PC-3 (cell line): Measurements from ENCODE around the gene AKAP7. TPM values are rescaled to one million over a fixed set of nuclear protein-coding genes. Genes with fewer than 3 reads are reported as not detected.

ENCODE experiments used
- ATAC-seq: fragments of 200-7000 bp; cut with Tn5 transposase; 2 replicates; pipeline ENCODE4 v1.9.1; 2020; ENCODE audit warnings: mild to moderate bottlenecking, moderate library complexity
- BruUV-seq: library from RNA; stranded (reverse); fragments of 400-500 nt; replicated peaks from 2 replicates; lab custom pipeline; 2021; lab: Mats Ljungman, UMichigan
- CTCF ChIA-PET: fragments of 300-600 bp; sonication (Branson Sonifier 250); formaldehyde crosslinking; loops from one replicate; lab custom pipeline; 2022; ENCODE audit warnings: antibody characterized with exemption; lab: Charles Lee
- POLR2A ChIA-PET: fragments of 300-600 bp; sonication (Branson Sonifier 250); formaldehyde crosslinking; loops from one replicate; lab custom pipeline; 2022; ENCODE audit warnings: antibody characterized with exemption; ENCODE audit not compliant: unreplicated experiment; lab: Charles Lee
- DNase-seq: peaks from one replicate; pipeline ENCODE4 v3.0.0-alpha.2; 2015
- H2AFZ ChIP-seq: fragments of 300-600 bp; sonication (generic); 2 replicates; pipeline ENCODE4 v1.6.0; 2016; ENCODE audit warnings: antibody characterized with exemption, low read length
- H3F3A ChIP-seq: fragments of 300-600 bp; sonication (generic); one replicate; pipeline ENCODE4 v1.6.0; 2017; ENCODE audit warnings: antibody characterized with exemption, low read length, control low read depth, mild to moderate bottlenecking; ENCODE audit not compliant: unreplicated experiment
- H3K27ac ChIP-seq: fragments of 300-600 bp; sonication (generic); 2 replicates; pipeline ENCODE4 v1.5.1; 2016; ENCODE audit warnings: mild to moderate bottlenecking, low read length
- H3K27me3 ChIP-seq: fragments of 300-600 bp; sonication (generic); 2 replicates; pipeline ENCODE4 v1.6.1; 2016; ENCODE audit warnings: low read length, mixed read lengths
- H3K36me3 ChIP-seq: fragments of 300-600 bp; sonication (generic); 2 replicates; pipeline ENCODE4 v1.6.1; 2016; ENCODE audit warnings: low read depth, mixed run types, low read length, mixed read lengths
- H3K4me1 ChIP-seq: fragments of 300-600 bp; sonication (generic); 2 replicates; pipeline ENCODE4 v1.5.1; 2016; ENCODE audit warnings: low read length; ENCODE audit not compliant: insufficient read depth
- H3K4me2 ChIP-seq: fragments of 300-600 bp; sonication (generic); 2 replicates; pipeline ENCODE4 v1.6.0; 2016; ENCODE audit warnings: low read length
- H3K4me3 ChIP-seq: fragments of 300-600 bp; sonication (generic); 2 replicates; pipeline ENCODE4 v1.5.1; 2016; ENCODE audit warnings: mild to moderate bottlenecking, low read length, mixed read lengths
- H3K79me2 ChIP-seq: fragments of 300-600 bp; sonication (generic); 2 replicates; pipeline ENCODE4 v1.6.1; 2017; ENCODE audit warnings: low read length, mixed read lengths
- H3K9ac ChIP-seq: fragments of 300-600 bp; sonication (generic); 2 replicates; pipeline ENCODE4 v1.6.0; 2016; ENCODE audit warnings: mild to moderate bottlenecking, low read length
- H3K9me2 ChIP-seq: fragments of 300-600 bp; sonication (generic); replicated peaks from 2 replicates; pipeline ENCODE4 v1.6.1; 2016; ENCODE audit warnings: mixed run types, low read length, mixed read lengths
- H3K9me3 ChIP-seq: fragments of 300-600 bp; sonication (generic); 2 replicates; pipeline ENCODE4 v1.6.1; 2016; ENCODE audit warnings: low read length, mixed read lengths
- H4K20me1 ChIP-seq: fragments of 300-600 bp; sonication (generic); 2 replicates; pipeline ENCODE4 v1.6.1; 2016; ENCODE audit warnings: low read length, mixed read lengths
- EZH2 ChIP-seq: fragments of 300-600 bp; sonication (generic); IDR thresholded peaks from one replicate; pipeline ENCODE4 v1.6.1; 2017; ENCODE audit warnings: antibody characterized with exemption, mild to moderate bottlenecking, low read length; ENCODE audit not compliant: unreplicated experiment
- EZH2phosphoT487 ChIP-seq: fragments of 300-600 bp; sonication (generic); IDR thresholded peaks from 2 replicates; pipeline ENCODE4 v1.6.1; 2018; ENCODE audit warnings: mild to moderate bottlenecking, antibody characterized with exemption, low read length, borderline replicate concordance
- intact Hi-C: fragments of 100-400 bp; cut with micrococcal nuclease; formaldehyde crosslinking; loops from 2 replicates; pipeline ENCODE4 v1.9.0; 2023
- total RNA-seq: library from RNA; depleted of rRNA; stranded (reverse); fragments of >200 nt; gene quantifications from 2 replicates; pipeline ENCODE4 v1.2.3, GENCODE V29; 2014
- TF ChIP-seq, protein P1 (sequence below): fragments of 300-600 bp; sonication (generic); conservative IDR thresholded peaks from 2 replicates; pipeline ENCODE4 v1.5.1; 2017; ENCODE audit warnings: antibody characterized with exemption, low read depth, mild to moderate bottlenecking, low read length

The AKAP7 gene
- total RNA-seq, 1 experiment from 2014 or later = 3.6 TPM

GRCh38 chr6:131288214-131288613 is 152.9 kb downstream of the AKAP7 start:
- intact Hi-C loops = no loop called here
- Histone ChIP-seq H2AFZ (no peak overlapping the region), H3K9me2 (no peaks in the 10 kb centered on the region), H3K4me1 (no peaks in the 10 kb centered on the region), H3K27ac (no peak overlapping the region), H4K20me1 (no peaks in the 10 kb centered on the region), H3K36me3 (no peaks in the 10 kb centered on the region), H3F3A (no peaks in the 10 kb centered on the region), H3K9ac (no peak overlapping the region), H3K4me3 (no peak overlapping the region), H3K27me3 (no peaks in the 10 kb centered on the region), H3K79me2 (no peaks in the 10 kb centered on the region), H3K4me2 (no peak overlapping the region), H3K9me3 (no peaks in the 10 kb centered on the region)
- ATAC-seq (no peak), DNase-seq (no peak)
- ChIA-PET POLR2A (no interaction called here), CTCF (no interaction called here)
- TF ChIP-seq, protein P1, sequence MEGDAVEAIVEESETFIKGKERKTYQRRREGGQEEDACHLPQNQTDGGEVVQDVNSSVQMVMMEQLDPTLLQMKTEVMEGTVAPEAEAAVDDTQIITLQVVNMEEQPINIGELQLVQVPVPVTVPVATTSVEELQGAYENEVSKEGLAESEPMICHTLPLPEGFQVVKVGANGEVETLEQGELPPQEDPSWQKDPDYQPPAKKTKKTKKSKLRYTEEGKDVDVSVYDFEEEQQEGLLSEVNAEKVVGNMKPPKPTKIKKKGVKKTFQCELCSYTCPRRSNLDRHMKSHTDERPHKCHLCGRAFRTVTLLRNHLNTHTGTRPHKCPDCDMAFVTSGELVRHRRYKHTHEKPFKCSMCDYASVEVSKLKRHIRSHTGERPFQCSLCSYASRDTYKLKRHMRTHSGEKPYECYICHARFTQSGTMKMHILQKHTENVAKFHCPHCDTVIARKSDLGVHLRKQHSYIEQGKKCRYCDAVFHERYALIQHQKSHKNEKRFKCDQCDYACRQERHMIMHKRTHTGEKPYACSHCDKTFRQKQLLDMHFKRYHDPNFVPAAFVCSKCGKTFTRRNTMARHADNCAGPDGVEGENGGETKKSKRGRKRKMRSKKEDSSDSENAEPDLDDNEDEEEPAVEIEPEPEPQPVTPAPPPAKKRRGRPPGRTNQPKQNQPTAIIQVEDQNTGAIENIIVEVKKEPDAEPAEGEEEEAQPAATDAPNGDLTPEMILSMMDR = no peak
- no peak for TF ChIP-seq EZH2phosphoT487
- TF ChIP-seq EZH2 = no peak
- no TSS peak for BruUV-seq

DNA sequence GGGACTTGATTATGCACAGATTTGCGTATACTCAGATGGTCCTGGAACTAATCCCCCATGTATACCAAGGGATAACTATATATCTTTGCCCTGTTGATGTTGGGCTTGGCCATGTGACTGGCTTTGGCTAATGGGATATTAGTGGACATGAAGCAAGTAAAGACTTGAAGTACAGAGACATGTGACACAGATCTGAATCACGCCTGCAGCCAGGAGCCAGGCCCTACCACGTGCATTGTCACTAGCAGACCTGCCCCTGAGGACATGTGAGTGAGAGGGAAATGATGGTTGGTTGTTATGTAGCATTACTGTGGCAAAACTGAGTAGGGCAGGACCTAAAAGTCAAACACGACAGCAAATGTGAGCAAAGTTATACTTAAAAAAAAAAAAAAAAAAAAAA is 155.7 kb downstream of the AKAP7 start:
- POLR2A ChIA-PET = no interaction called here
- Histone ChIP-seq H3K4me2 (no peak overlapping the region), H3K9ac (no peak overlapping the region), H3K27ac (no peak overlapping the region), H3F3A (no peaks in the 10 kb centered on the region), H3K9me3 (no peaks in the 10 kb centered on the region), H3K4me1 (no peaks in the 10 kb centered on the region), H2AFZ (no peak overlapping the region), H3K79me2 (no peaks in the 10 kb centered on the region), H4K20me1 (no peaks in the 10 kb centered on the region), H3K27me3 (no peaks in the 10 kb centered on the region), H3K36me3 (no peaks in the 10 kb centered on the region), H3K4me3 (no peak overlapping the region), H3K9me2 (no peaks in the 10 kb centered on the region)
- TF ChIP-seq EZH2phosphoT487 = no peak
- TF ChIP-seq EZH2 = no peak
- TF ChIP-seq, protein P1 = no peak
- intact Hi-C loops = no loop called here
- CTCF ChIA-PET = no interaction called here
- DNase-seq (no peak), ATAC-seq (no peak)
- BruUV-seq = no TSS peak

DNA sequence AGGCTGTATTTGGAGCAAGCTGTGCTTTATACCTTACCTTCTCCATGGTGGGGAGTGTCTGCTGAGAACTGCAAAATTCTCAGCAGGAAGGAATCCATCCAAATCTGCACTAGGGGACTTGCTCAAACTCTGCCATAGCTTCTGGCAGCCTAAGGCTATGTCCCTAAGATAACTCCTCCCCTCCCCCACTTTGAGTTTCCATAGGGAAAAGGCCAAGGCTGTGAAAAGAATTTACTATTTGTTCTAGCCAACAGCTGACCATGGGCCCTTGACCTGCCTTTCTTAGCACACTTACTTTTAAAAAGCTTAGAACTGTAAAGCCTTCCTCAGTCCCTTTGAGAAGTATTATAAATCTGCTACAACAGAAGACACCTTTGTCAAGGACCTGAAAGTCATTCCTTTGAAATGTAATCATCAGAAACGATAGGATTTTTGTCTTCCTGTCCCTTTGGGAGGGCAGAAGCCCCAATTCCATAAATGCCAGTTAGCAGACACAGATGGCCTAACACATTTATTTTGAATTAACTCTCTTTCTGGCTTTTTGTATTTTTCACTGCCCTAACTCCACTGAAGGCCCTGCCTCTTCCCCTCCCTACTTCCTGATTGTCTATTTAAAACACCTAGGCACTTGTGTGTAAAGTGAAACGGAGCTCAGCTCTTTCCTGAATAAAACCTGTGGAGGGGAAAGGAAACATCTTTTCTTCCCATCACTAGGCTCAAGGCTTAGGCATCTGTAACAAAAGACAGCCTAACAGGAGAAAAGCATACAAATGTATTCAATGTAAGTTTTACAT is 157.1 kb downstream of the AKAP7 start:
- CTCF ChIA-PET = no interaction called here
- TF ChIP-seq EZH2 = no peak
- TF ChIP-seq, protein P1 = no peak
- Histone ChIP-seq H3K9me2 (no peaks in the 10 kb centered on the region), H3F3A (no peaks in the 10 kb centered on the region), H3K27ac (no peak overlapping the region), H3K9ac (no peak overlapping the region), H3K36me3 (no peaks in the 10 kb centered on the region), H2AFZ (no peak overlapping the region), H3K27me3 (no peaks in the 10 kb centered on the region), H3K9me3 (no peaks in the 10 kb centered on the region), H3K4me2 (no peak overlapping the region), H3K4me3 (no peak overlapping the region), H3K79me2 (no peaks in the 10 kb centered on the region), H4K20me1 (no peaks in the 10 kb centered on the region), H3K4me1 (no peaks in the 10 kb centered on the region)
- BruUV-seq = no TSS peak
- intact Hi-C loops = no loop called here
- no peak for ATAC-seq
- DNase-seq = no peak
- POLR2A ChIA-PET = no interaction called here
